Thymus (tissue), 11 donors: ENCODE data around the gene DCHS1. TPM values are rescaled to one million over a fixed set of nuclear protein-coding genes. Genes with fewer than 3 reads are reported as not detected.

ENCODE experiments used
- DNase-seq, 9 donors: peaks; one replicate each; pipeline ENCODE4 v3.0.0-alpha.2; 2013; ENCODE audit warnings: low spot score in 9 of 9, low read depth in 6 of 9, missing footprints in 1 of 9
- H3K27ac ChIP-seq, 2 donors: one replicate each; pipeline ENCODE4 v1.5.1; 2013; ENCODE audit warnings: control low read depth in 1 of 2, low read depth in 1 of 2, low read length in 1 of 2, mild to moderate bottlenecking in 1 of 2, moderate library complexity in 1 of 2
- H3K27me3 ChIP-seq, 2 donors: one replicate each; pipeline ENCODE4 v1.5.1; 2013; ENCODE audit warnings: low read length in 1 of 2; ENCODE audit not compliant: control insufficient read depth in 2 of 2, insufficient read depth in 1 of 2
- H3K36me3 ChIP-seq, 2 donors: one replicate each; pipeline ENCODE4 v1.5.1; 2013; ENCODE audit warnings: low read length in 1 of 2, mild to moderate bottlenecking in 1 of 2, moderate library complexity in 1 of 2; ENCODE audit not compliant: control insufficient read depth in 2 of 2, insufficient read depth in 2 of 2
- H3K4me1 ChIP-seq, 2 donors: one replicate each; pipeline ENCODE4 v1.5.1; 2013; ENCODE audit warnings: low read length in 2 of 2; ENCODE audit not compliant: control insufficient read depth in 2 of 2, insufficient read depth in 2 of 2
- H3K4me3 ChIP-seq, 2 donors: one replicate each; pipeline ENCODE4 v1.5.1; 2013; ENCODE audit warnings: low read length in 2 of 2, control low read depth in 1 of 2, mild to moderate bottlenecking in 1 of 2
- H3K9me3 ChIP-seq, 2 donors: one replicate each; pipeline ENCODE4 v1.5.1; 2013; ENCODE audit warnings: low read length in 1 of 2, mild to moderate bottlenecking in 1 of 2; ENCODE audit not compliant: control insufficient read depth in 2 of 2, insufficient read depth in 1 of 2
- WGBS: extraction: QIAGEN DNeasy Blood & Tissue Kit; methylation state at CpG from one replicate; pipeline ENCODE4 v1.1.7; 2013; 5-methylcytosine and 5-hydroxymethylcytosine counted together
- polyA plus RNA-seq: library from polyadenylated mRNA; stranded (reverse); fragments of 200-250 nt; gene quantifications from one replicate; pipeline ENCODE4 v1.2.3, GENCODE V29; 2013
- total RNA-seq: library from RNA; stranded (reverse); fragments of 120-200 nt; gene quantifications from one replicate; pipeline ENCODE4 v1.2.4, GENCODE V29; 2013
- donor health status: healthy.

DCHS1 gene
- total and polyA plus RNA-seq, 2 donors = 3.2 to 6.5 TPM

- Histone ChIP-seq H3K27me3 (peaks cover 12 to 16% of the 10 kb centered on the region in 2 donors), H3K4me1 (no peaks in the 10 kb centered on the region), H3K27ac (no peak overlapping the region), H3K36me3 (no peaks in the 10 kb centered on the region), H3K9me3 (peaks cover 0 to 1% of the 10 kb centered on the region in 2 donors), H3K4me3 (no peak overlapping the region)
- 95% methylated on average over 3 of the region's 3 CpGs for WGBS
- no peak for DNase-seq
Observed at GRCh38 chr11:6660712-6661111, 5.1 kb upstream of the DCHS1 start.

- Histone ChIP-seq H3K36me3 (no peaks in the 10 kb centered on the region), H3K27ac (no peak overlapping the region), H3K9me3 (peaks cover 0 to 1% of the 10 kb centered on the region in 2 donors), H3K4me3 (no peak overlapping the region), H3K4me1 (peaks cover 0 to 13% of the 10 kb centered on the region in 2 donors), H3K27me3 (peaks cover 19 to 26% of the 10 kb centered on the region in 2 donors)
- no peak for DNase-seq
Observed at GRCh38 chr11:6658647-6659046, 3.0 kb upstream of the DCHS1 start.

- Histone ChIP-seq H3K36me3 (no peaks in the 10 kb centered on the region), H3K4me3 (no peak overlapping the region), H3K4me1 (peaks cover 2 to 15% of the 10 kb centered on the region in 2 donors), H3K27me3 (peaks cover 19 to 29% of the 10 kb centered on the region in 2 donors), H3K9me3 (peaks cover 0 to 1% of the 10 kb centered on the region in 2 donors), H3K27ac (no peak overlapping the region)
- no peak for DNase-seq
- WGBS = 97% methylated on average over 1 of the region's 1 CpG
Observed at GRCh38 chr11:6657346-6657745, 1.7 kb upstream of the DCHS1 start.

- no peaks in the 10 kb centered on the region for H3K36me3 ChIP-seq
- peaks cover 0 to 1% of the 10 kb centered on the region in 2 donors for H3K9me3 ChIP-seq
- H3K4me3 ChIP-seq = no peak overlapping the region
- no peak overlapping the region for H3K27ac ChIP-seq
- no peak for DNase-seq
- peaks cover 2 to 15% of the 10 kb centered on the region in 2 donors for H3K4me1 ChIP-seq
- H3K27me3 ChIP-seq = peaks cover 19 to 29% of the 10 kb centered on the region in 2 donors
- 92% methylated on average over 5 of the region's 5 CpGs for WGBS
Observed at GRCh38 chr11:6656936-6657335, 1.3 kb upstream of the DCHS1 start.

GRCh38 chr11:6656584-6656915, 941 bp upstream of the DCHS1 start:
- Histone ChIP-seq H3K27ac (no peak overlapping the region), H3K36me3 (no peaks in the 10 kb centered on the region), H3K27me3 (peaks cover 19 to 29% of the 10 kb centered on the region in 2 donors), H3K4me1 (peaks cover 2 to 15% of the 10 kb centered on the region in 2 donors), H3K4me3 (no peak overlapping the region), H3K9me3 (peaks cover 0 to 1% of the 10 kb centered on the region in 2 donors)
- WGBS = 88% methylated on average over 4 of the region's 4 CpGs
- no peak for DNase-seq

- Histone ChIP-seq H3K27me3 (peaks cover 19 to 29% of the 10 kb centered on the region in 2 donors), H3K9me3 (peaks cover 0 to 1% of the 10 kb centered on the region in 2 donors), H3K36me3 (no peaks in the 10 kb centered on the region), H3K27ac (peak overlapping the region; percentile 42 to 68), H3K4me1 (peaks cover 2 to 15% of the 10 kb centered on the region in 2 donors), H3K4me3 (peak overlapping the region; percentile 39 to 64)
- WGBS = 7% methylated on average over 84 of the region's 84 CpGs
- peak in 2 of 9 donors; percentile 29 to 44 for DNase-seq
Observed at GRCh38 chr11:6655020-6655789, 404 bp downstream of the DCHS1 start.

- Histone ChIP-seq H3K27ac (peak overlapping the region; percentile 42 to 68), H3K4me3 (peak overlapping the region; percentile 39 to 64), H3K27me3 (peaks cover 19 to 29% of the 10 kb centered on the region in 2 donors), H3K4me1 (peaks cover 2 to 15% of the 10 kb centered on the region in 2 donors), H3K9me3 (peaks cover 0 to 1% of the 10 kb centered on the region in 2 donors), H3K36me3 (no peaks in the 10 kb centered on the region)
- DNase-seq = no peak
- 83% methylated on average over 9 of the region's 9 CpGs for WGBS
Observed at GRCh38 chr11:6654281-6655019, 1.2 kb downstream of the DCHS1 start.

- over 99% methylated on average over 2 of the region's 2 CpGs for WGBS
- H3K27me3 ChIP-seq = peaks cover 19 to 29% of the 10 kb centered on the region in 2 donors
- H3K4me3 ChIP-seq = no peak overlapping the region
- peaks cover 0 to 1% of the 10 kb centered on the region in 2 donors for H3K9me3 ChIP-seq
- no peak for DNase-seq
- no peak overlapping the region for H3K27ac ChIP-seq
- no peaks in the 10 kb centered on the region for H3K36me3 ChIP-seq
- peaks cover 2 to 15% of the 10 kb centered on the region in 2 donors for H3K4me1 ChIP-seq
Observed at GRCh38 chr11:6653656-6654055, 2.0 kb downstream of the DCHS1 start.

- 81% methylated on average over 1 of the region's 1 CpG for WGBS
- Histone ChIP-seq H3K36me3 (no peaks in the 10 kb centered on the region), H3K9me3 (peaks cover 0 to 1% of the 10 kb centered on the region in 2 donors), H3K4me3 (no peak overlapping the region), H3K4me1 (peaks cover 2 to 15% of the 10 kb centered on the region in 2 donors), H3K27ac (no peak overlapping the region), H3K27me3 (peaks cover 19 to 29% of the 10 kb centered on the region in 2 donors)
- no peak for DNase-seq
Observed at GRCh38 chr11:6653097-6653496, 2.5 kb downstream of the DCHS1 start.
